GM11168 (cell line): ENCODE measurements around the gene B4GALT6.

Experiments
- in situ Hi-C: fragments of 300-500 bp; cut with MboI; formaldehyde crosslinking; loops from one replicate; pipeline ENCODE4 v1.12.0; 2022; ENCODE audit warnings: low sequenced_read_pairs; ENCODE audit not compliant: unreplicated experiment

The B4GALT6 gene

DNA sequence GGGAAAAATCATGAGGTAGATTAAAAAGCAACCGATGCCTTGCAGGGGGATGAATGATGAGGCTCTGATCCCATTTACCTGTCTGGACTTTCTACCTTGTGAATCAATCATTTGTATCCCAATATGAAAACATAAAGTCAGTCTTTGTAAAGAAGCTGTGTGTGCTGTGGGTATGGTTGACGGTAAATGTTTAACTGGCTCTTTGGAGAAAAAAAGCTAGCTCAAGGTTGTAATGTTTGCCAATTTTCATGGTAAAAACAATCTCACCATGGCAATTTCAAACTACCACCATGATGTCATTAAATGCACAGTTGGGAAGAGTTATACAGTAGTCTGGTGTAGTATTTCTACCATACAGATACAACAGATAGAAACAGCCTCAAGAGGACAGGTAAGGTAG lies 78.1 kb downstream of the B4GALT6 start:
- in situ Hi-C loops: no loop called here

DNA sequence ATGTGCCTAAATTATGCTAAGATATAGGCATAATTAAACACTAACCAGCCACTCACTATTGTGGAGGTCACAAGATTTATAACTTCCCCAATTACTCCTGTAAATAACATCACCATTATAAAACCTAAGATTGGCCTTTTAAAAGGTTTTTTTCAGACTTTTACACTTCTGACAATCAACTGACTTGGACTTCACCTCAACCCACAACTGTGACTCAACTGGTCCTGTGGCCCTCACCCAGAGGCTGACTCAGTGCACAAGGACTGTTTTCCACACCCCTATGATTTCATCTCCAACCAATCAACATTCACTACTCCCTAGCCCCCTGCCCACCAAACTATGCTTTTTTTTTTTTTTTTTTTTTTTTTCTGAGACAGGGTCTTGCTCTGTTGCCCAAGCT lies 81.1 kb downstream of the B4GALT6 start:
- in situ Hi-C loops: no loop called here

DNA sequence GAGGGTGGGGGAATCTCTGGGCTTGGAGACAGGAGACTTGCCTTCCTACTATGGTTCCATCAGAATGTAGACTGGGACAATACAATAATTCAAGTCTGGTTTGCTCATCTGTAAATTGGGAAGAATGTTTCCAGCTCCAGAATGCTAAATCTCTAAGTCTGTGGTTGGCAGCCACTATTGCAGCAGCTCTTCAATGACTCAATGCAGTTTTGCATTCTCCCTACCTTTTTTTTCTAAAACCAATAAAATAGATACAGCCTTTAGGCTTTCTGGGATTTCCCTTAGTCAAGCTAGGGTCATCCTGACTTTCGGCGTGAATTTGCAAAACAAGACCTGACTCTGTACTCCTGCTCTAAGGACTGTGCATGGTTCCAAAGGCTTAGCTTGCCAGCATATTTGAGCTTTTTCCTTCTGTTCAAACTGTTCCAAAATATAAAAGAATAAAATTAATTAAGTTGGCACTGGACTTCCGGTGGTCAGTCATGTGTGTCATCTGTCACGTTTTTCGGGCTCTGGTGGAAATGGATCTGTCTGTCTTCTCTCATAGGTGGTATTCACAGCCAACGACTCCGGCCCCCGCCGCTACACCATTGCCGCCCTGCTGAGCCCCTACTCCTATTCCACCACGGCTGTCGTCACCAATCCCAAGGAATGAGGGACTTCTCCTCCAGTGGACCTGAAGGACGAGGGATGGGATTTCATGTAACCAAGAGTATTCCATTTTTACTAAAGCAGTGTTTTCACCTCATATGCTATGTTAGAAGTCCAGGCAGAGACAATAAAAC lies 86.2 kb downstream of the B4GALT6 start:
- in situ Hi-C loops: no loop called here

DNA sequence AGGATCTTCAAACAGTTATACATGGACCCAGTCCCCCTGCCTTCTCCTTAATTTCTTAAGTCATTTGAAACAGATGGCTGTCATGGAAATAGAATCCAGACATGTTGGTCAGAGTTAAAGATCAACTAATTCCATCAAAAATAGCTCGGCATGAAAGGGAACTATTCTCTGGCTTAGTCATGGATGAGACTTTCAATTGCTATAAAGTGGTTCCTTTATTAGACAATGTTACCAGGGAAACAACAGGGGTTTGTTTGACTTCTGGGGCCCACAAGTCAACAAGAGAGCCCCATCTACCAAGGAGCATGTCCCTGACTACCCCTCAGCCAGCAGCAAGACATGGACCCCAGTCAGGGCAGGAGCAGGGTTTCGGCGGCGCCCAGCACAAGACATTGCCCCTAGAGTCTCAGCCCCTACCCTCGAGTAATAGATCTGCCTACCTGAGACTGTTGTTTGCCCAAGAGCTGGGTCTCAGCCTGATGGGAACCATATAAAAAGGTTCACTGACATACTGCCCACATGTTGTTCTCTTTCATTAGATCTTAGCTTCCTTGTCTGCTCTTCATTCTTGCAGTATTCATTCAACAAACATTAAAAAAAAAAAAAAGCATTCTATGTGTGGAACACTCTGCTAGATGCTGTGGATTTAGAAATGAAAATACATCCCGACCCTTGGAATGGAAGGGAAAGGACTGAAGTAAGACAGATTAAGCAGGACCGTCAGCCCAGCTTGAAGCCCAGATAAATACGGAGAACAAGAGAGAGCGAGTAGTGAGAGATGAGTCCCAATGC lies 88.1 kb downstream of the B4GALT6 start:
- in situ Hi-C loops: no loop called here

DNA sequence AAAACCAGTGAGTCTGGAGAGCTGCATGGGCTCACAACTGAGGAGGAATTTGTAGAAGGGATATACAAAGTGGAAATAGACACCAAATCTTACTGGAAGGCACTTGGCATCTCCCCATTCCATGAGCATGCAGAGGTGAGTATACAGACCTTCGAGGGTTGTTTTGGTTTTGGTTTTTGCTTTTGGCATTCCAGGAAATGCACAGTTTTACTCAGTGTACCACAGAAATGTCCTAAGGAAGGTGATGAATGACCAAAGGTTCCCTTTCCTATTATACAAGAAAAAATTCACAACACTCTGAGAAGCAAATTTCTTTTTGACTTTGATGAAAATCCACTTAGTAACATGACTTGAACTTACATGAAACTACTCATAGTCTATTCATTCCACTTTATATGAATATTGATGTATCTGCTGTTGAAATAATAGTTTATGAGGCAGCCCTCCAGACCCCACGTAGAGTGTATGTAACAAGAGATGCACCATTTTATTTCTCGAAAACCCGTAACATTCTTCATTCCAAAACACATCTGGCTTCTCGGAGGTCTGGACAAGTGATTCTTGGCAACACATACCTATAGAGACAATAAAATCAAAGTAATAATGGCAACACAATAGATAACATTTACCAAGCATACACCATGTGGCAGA lies 89.1 kb downstream of the B4GALT6 start:
- in situ Hi-C loops: no loop called here

DNA sequence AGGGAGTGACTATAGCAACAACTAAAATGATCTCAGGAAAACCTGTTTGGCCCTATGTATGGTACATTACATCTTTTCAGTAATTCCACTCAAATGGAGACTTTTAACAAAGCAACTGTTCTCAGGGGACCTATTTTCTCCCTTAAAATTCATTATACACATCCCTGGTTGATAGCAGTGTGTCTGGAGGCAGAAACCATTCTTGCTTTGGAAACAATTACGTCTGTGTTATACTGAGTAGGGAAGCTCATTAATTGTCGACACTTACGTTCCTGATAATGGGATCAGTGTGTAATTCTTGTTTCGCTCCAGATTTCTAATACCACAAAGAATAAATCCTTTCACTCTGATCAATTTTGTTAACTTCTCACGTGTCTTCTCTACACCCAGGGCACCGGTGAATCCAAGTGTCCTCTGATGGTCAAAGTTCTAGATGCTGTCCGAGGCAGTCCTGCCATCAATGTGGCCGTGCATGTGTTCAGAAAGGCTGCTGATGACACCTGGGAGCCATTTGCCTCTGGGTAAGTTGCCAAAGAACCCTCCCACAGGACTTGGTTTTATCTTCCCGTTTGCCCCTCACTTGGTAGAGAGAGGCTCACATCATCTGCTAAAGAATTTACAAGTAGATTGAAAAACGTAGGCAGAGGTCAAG lies 91.7 kb downstream of the B4GALT6 start:
- in situ Hi-C loops: no loop called here

DNA sequence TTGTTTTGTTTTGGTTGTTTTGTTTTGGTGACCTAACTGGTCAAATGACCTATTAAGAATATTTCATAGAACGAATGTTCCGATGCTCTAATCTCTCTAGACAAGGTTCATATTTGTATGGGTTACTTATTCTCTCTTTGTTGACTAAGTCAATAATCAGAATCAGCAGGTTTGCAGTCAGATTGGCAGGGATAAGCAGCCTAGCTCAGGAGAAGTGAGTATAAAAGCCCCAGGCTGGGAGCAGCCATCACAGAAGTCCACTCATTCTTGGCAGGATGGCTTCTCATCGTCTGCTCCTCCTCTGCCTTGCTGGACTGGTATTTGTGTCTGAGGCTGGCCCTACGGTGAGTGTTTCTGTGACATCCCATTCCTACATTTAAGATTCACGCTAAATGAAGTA lies 92.8 kb downstream of the B4GALT6 start, which contains the start of gene TTR:
Gene TTR, plus strand, starts transcription at position 250 of the 400 bp plus-strand sequence. Its CDS starts 26 bp downstream, at position 276.
- in situ Hi-C loops: no loop called here

DNA sequence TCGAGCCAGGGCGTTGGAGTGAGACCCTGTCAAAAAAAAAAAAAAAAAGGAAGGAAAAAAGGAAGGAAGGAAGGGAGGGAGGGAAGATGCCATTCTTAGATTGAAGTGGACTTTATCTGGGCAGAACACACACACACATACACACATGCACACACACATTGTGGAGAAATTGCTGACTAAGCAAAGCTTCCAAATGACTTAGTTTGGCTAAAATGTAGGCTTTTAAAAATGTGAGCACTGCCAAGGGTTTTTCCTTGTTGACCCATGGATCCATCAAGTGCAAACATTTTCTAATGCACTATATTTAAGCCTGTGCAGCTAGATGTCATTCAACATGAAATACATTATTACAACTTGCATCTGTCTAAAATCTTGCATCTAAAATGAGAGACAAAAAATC lies 93.3 kb downstream of the B4GALT6 start:
- in situ Hi-C loops: no loop called here

DNA sequence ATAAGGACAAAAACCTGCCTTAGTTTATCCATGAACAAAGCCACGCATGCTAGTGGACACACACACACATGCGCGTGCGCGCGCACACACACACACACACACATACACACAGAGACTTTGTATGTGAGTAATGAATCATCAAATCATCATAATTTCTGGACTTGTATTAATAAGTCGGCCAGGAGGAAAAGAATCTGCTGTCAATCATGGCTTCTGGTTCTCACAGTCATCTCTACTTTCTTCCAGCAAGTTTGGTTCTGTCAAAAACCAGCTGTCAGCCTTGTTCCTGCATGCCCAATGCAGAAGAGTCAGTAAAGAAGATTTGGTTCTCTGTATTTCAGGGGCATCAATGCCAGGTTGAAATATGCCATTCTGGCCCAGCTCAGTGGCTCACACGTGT lies 93.8 kb downstream of the B4GALT6 start:
- in situ Hi-C loops: no loop called here

DNA sequence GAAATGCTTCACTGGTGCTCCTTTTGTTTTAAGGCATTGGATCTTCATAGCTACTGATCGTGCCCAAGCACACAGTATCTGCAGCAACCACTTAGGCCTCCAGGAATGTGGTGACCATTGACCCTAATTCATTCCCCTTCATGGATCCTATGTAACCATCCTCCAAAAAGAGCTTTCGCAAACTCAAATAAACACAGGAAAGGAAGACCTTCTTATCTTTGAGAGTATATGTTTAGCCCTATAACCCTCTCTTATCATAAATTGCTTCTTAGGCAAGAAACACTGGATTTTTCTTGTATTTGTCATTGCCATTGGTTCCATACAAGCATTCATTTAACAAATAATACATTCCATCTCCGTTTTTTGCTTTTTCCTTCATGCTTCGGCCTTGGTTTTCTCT lies 96.9 kb downstream of the B4GALT6 start:
- in situ Hi-C loops: no loop called here

DNA sequence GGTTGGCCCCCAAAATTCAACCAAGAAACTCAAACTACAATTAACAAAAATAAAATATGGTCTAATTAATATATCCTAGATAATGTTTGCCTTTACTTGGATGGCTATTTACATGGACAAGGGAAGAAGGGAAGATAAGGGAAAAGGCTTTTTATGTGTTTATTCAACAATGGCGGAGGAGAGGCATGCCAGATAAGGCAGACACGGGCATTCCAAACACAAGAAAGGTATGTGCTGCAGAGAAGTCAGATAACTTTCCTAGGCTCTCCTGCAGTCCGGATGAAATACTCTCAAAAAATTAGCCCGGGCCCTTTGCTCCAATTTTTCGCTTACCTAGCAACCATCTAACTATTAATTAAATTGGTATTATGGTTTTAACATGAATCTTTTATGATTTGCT lies 97.8 kb downstream of the B4GALT6 start:
- in situ Hi-C loops: no loop called here

DNA sequence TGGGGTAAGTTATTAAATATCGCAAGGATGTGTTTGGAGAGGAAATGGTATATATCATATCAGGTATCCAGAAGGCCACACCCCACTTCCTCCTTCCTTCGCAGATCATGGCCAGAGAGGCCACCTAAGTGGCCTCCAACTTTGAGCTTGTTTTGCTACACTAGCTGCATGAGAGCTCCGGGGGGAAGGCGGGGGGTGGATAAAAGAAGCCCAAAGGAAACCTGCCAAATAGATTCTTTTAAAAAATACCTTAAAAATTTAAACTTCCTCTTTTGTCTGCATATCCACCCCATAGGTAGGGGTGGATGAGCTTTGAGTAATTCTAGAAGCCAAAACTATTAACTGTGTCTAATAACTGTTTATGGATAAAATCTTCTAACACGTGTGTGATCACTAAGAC lies 98.4 kb downstream of the B4GALT6 start:
- in situ Hi-C loops: no loop called here

DNA sequence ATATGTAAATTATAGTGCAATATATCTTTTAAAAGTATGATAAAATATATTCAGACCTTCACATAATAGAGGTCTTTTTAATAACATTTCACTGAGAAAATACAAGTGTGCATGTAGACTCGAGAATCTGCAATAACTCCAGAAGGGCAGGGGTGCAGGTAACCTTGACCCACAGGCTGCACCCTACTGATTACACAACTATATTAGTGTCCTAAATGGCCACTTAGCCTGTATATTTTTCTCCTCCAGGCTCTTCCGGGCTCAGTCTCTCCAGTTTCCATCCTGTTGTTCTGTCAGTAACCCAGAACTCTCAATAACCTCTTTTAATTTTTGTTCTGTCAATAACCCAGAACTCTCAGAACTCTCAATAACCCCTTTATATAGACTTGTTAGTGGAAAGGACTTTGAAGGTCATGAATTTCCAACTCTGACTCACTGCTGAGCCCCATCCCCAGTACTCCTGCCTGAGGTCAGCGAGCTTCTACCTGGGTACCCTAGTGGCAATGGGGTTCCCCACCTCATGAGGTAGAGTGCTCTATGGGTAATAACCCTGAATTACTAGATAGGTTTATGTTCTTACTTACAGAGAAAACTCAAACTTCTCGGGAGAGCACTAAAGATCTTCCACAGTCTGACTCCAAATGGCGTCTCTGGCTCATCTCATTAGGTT lies 101.1 kb downstream of the B4GALT6 start:
- in situ Hi-C loops: no loop called here

DNA sequence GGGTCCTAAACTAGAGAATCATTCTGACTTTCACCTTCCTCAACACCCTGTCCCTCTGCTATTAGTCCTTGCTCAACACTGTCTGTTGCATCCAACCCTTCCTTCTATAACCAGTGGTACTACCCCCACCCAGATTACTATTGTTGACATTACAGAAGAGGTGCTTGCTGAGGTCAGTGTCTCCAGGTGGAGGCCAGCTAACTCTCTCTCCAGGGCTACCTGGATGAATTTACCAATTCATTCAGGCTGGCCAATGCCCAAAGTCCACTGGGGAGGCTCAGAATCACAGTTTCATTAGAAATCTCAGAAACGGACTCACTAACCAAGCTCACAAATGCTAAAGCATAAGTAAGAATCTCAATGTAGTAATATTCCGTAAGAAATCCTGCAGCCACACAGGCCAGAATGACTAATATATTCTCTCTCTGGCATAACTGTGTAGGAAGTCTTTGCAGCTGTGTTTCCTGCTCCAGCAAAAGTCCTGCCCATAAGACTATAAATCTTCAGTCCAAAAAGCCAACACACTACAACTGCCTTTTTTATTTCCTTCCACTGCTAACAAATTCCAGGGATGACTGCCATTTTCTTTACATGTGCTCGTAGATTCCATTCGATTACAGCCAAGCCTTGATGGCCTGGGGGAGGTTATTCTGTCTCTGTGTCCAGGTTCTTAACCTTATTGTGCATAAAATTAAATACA lies 102.7 kb downstream of the B4GALT6 start:
- in situ Hi-C loops: no loop called here

DNA sequence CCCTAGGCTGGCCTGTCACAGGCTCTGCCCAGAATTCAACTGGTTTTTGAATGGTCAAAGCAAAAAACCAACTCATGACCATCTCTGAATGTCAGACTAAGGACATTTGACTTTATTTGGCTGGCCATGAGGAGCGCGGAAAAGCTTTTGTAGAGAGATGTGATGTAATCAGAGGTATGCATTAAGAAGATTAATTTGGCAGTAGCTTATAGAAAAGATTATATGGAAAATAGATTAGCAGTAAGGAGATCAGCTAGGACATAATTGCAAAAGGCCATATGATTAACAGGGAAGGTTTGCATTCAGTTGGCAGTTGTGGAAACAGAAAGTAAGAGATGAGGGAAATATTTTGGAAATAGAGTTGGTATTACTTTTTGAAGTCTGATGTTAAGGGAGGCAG lies 105.0 kb downstream of the B4GALT6 start:
- in situ Hi-C loops: no loop called here

DNA sequence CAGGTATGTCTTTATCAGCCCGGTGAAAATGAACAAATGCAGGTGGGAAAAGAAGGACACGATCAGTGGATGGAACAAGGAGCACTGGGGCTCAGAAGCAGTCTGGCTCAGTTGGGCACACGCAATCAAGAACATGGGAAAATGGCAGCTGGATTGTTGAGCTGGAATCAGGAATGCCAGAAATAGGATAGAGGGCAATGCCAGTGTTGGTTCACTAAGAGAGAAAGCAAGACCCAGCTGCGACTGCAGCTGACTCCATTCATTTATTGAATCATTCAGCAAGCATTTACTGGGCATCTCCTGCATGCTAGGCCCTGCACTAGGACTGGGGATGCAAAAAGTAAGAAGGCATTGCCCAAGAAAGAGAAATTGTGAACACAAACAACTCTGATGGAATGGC lies 106.3 kb downstream of the B4GALT6 start:
- in situ Hi-C loops: no loop called here

DNA sequence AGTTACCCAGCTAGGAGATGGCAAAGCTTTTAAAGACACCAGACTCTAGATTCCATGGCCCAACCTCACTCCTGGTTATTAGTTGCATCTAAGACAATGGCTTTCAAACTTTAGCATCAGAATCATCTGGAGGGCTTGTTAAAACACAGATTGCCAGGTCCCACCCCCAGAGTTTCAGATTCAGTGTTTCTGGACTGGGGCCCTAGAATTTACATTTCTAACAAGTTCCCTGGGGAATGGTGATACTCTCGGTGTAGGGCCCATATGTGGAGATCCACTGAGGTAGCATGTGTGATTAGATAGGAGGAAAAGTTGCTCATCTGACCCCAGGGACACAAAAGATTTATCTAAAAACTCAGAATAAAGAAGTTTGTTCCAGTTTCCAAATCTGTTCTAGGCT lies 107.2 kb downstream of the B4GALT6 start:
- in situ Hi-C loops: no loop called here

DNA sequence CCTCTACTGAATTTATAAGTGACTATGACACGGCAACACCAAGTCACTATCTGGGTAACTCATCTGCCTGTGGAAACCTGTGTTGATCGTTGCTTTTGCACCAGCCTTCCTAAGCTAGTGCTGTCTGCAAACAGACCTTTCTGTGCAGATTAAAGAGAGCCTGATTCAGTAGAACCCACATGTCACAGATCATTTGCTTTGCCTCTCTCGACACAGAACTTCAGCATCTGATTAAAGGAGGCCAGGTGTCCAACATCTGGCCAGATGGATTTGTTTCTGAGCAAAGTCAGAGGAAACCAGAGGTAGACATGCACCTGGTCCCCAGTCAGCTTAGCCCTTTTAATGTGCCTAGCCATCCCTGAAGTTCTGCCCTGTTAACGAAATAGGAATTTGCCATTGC lies 107.7 kb downstream of the B4GALT6 start:
- in situ Hi-C loops: no loop called here

DNA sequence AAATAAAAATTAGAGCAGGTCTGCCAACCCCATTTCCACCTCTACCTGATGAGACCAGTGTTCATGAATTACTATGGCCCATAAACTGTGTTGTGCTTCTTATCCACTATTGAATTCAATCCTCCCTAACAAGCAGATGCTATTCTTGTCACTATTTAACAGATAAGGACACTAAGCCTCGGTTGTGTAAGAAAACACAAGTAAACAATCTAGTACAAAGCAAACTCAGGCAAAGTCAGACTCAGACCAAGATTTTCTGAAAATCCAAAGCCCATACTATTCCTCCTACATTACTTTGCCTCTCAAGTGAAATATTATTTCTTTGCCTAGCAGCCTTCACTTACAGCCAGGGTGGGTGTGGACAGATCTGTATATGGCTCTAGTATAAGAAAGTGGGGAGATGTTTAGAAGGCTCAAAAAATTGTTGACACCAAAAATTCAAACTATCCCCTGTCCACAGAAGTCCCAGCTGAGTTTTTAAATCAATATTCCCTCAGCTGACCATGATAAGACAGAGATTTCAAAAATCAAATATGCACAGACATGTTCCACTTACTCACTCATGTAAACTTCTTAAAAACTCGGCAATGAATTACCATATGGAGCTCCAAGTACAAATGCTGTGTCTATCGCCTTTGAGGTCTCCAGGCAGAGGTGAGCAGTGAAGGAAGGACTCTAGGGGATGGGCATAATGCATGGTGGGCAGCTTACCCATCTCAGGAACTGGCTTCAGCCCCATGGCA lies 108.7 kb downstream of the B4GALT6 start:
- in situ Hi-C loops: no loop called here
